Brain microvascular endothelial cell (primary cell): Measurements from ENCODE around the gene ARX.

ENCODE experiments used
- DNase-seq: peaks from one replicate; pipeline ENCODE4 v3.0.0-alpha.2; 2020
- H3K27ac ChIP-seq: fragments of 250-450 bp; sonication (Bioruptor Pico); 2 replicates; pipeline ENCODE4 v1.5.1; 2020; ENCODE audit warnings: mild to moderate bottlenecking, moderate library complexity
- H3K27me3 ChIP-seq: fragments of 250-450 bp; sonication (Bioruptor Pico); replicated peaks from 2 replicates; pipeline ENCODE4 v1.5.1; 2020; ENCODE audit warnings: mild to moderate bottlenecking
- H3K36me3 ChIP-seq: fragments of 250-450 bp; sonication (Bioruptor Pico); replicated peaks from 2 replicates; pipeline ENCODE4 v1.5.1; 2020; ENCODE audit warnings: mild to moderate bottlenecking
- H3K4me3 ChIP-seq: 2 replicates; pipeline ENCODE4 v1.5.1; 2011; ENCODE audit warnings: low read depth, mild to moderate bottlenecking, control low read depth, low read length, moderate library complexity
- in situ Hi-C: cut with HindIII; loops from 2 replicates; pipeline ENCODE4 v1.10.0; 2017; ENCODE audit warnings: low sequenced_read_pairs, low pct_ligation_motif_present
- TF ChIP-seq, protein P1 (sequence below): IDR thresholded peaks from 2 replicates; pipeline ENCODE4 v1.5.1; 2011; ENCODE audit warnings: low read depth, mild to moderate bottlenecking, moderate library complexity, low read length, control low read depth, inconsistent platforms; ENCODE audit errors: missing control alignments

ARX gene

GRCh38 chrX:24990535-24990934 is 25.2 kb downstream of the ARX start:
- Histone ChIP-seq H3K27me3 (no peaks in the 10 kb centered on the region), H3K27ac (no peak overlapping the region), H3K4me3 (no peak overlapping the region), H3K36me3 (no peaks in the 10 kb centered on the region)
- in situ Hi-C loops = no loop called here
- no peak for DNase-seq
- TF ChIP-seq, protein P1, sequence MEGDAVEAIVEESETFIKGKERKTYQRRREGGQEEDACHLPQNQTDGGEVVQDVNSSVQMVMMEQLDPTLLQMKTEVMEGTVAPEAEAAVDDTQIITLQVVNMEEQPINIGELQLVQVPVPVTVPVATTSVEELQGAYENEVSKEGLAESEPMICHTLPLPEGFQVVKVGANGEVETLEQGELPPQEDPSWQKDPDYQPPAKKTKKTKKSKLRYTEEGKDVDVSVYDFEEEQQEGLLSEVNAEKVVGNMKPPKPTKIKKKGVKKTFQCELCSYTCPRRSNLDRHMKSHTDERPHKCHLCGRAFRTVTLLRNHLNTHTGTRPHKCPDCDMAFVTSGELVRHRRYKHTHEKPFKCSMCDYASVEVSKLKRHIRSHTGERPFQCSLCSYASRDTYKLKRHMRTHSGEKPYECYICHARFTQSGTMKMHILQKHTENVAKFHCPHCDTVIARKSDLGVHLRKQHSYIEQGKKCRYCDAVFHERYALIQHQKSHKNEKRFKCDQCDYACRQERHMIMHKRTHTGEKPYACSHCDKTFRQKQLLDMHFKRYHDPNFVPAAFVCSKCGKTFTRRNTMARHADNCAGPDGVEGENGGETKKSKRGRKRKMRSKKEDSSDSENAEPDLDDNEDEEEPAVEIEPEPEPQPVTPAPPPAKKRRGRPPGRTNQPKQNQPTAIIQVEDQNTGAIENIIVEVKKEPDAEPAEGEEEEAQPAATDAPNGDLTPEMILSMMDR = peak; percentile 39

- H3K4me3 ChIP-seq = no peak overlapping the region
- H3K36me3 ChIP-seq = no peaks in the 10 kb centered on the region
- no peak for DNase-seq
- TF ChIP-seq, protein P1 = no peak
- no peaks in the 10 kb centered on the region for H3K27me3 ChIP-seq
- H3K27ac ChIP-seq = no peak overlapping the region
- in situ Hi-C loops = no loop called here
Measured at GRCh38 chrX:24988314-24988713, 27.5 kb downstream of the ARX start.

DNA sequence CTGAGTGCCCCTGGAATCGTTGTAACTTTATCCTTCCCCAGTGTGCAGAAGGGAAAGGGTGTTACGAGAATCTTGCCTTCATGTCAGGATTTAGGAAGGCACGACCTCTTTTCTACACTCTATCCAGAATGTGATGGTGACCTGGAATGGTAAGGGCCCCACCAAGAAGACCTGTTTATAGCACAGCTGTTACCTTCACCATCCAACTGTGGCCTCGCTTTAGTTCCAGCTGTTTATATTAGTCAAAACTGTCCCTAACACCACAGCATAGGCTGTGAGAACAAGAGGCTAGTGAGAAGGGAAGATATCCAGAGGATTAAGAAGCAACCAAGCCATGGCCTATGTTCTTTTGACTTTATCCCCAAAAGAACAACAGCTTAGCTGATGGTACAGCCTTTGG is 28.0 kb downstream of the ARX start:
- TF ChIP-seq, protein P1 = no peak

GRCh38 chrX:24985120-24985519 is 30.6 kb downstream of the ARX start:
- Histone ChIP-seq H3K27ac (no peak overlapping the region), H3K36me3 (no peaks in the 10 kb centered on the region), H3K4me3 (no peak overlapping the region), H3K27me3 (no peaks in the 10 kb centered on the region)
- in situ Hi-C loops = no loop called here
- TF ChIP-seq, protein P1 = no peak
- DNase-seq = no peak

More for the DNA sequence above, 28.0 kb downstream of the ARX start:
- Histone ChIP-seq H3K27me3 (no peaks in the 10 kb centered on the region), H3K27ac (no peak overlapping the region), H3K36me3 (no peaks in the 10 kb centered on the region), H3K4me3 (no peak overlapping the region)
- DNase-seq = no peak
- in situ Hi-C loops = no loop called here

- Histone ChIP-seq H3K36me3 (no peaks in the 10 kb centered on the region), H3K27me3 (no peaks in the 10 kb centered on the region), H3K4me3 (no peak overlapping the region), H3K27ac (no peak overlapping the region)
- no peak for DNase-seq
- in situ Hi-C loops = no loop called here
- TF ChIP-seq, protein P1 = no peak
Measured at GRCh38 chrX:24983931-24984330, 31.8 kb downstream of the ARX start.

DNA sequence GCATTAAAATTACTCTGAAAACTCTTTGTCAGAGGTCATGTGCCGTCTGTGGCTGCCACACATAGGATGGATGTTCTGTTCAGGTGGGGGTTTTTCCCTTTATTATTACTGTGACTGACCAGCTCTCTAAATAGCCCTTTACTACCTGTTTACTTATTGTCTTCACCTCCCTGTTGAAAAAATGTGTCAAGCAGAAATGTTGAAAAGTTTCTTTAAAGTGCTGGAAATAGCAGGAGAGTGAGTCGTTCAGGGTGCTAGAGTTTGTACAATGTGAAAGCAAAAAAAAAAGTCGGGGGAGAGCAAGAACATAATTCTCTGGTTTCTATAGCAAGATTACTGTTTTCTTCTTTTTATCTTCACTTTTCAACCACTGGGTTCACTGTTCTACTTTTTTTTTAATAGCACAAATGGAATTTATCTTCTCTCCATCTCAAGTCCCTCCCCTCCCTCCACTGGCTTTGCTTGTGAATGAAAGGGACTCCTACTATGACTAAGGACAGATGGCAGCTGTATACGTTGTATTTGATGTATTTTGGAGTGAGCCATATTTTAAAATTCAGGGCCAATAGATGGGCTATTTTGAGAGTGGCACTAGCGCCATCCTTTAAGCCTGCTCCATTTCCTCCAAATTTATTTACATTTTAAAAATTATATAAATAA is 33.3 kb downstream of the ARX start:
- H3K27me3 ChIP-seq = no peaks in the 10 kb centered on the region
- TF ChIP-seq, protein P1 = no peak
- no peaks in the 10 kb centered on the region for H3K36me3 ChIP-seq
- H3K27ac ChIP-seq = no peak overlapping the region
- DNase-seq = no peak
- no peak overlapping the region for H3K4me3 ChIP-seq
- in situ Hi-C loops = no loop called here
